AG09319 (cell line): ENCODE results near the gene PTPRT.

Source experiments
- DNase-seq: peaks from one replicate; pipeline ENCODE4 v3.0.0-alpha.2; 2010; ENCODE audit warnings: low read depth; ENCODE audit errors: extremely low read depth
- CTCF ChIP-seq: IDR thresholded peaks from 2 replicates; pipeline ENCODE4 v1.5.1; 2011; ENCODE audit warnings: low read depth, mild to moderate bottlenecking, inconsistent platforms, low read length, moderate library complexity

Gene PTPRT

GRCh38 chr20:42603655-42604054 lies 586.1 kb downstream of the PTPRT start:
- no peak for TF ChIP-seq CTCF
- DNase-seq = no peak

GRCh38 chr20:42598581-42598980 lies 591.1 kb downstream of the PTPRT start:
- DNase-seq = no peak
- TF ChIP-seq CTCF = no peak

GRCh38 chr20:42595625-42596024 lies 594.1 kb downstream of the PTPRT start:
- no peak for DNase-seq
- TF ChIP-seq CTCF = no peak

- TF ChIP-seq CTCF = no peak
- no peak for DNase-seq
Measured at GRCh38 chr20:42594659-42595058, 595.0 kb downstream of the PTPRT start.

- TF ChIP-seq CTCF = no peak
- no peak for DNase-seq
Measured at GRCh38 chr20:42594011-42594410, 595.7 kb downstream of the PTPRT start.

- DNase-seq = no peak
- no peak for TF ChIP-seq CTCF
Measured at GRCh38 chr20:42589976-42590639, 599.6 kb downstream of the PTPRT start.

- TF ChIP-seq CTCF = no peak
- no peak for DNase-seq
Measured at GRCh38 chr20:42588847-42589246, 600.9 kb downstream of the PTPRT start.
